Bronchial epithelial cell (primary cell): ENCODE data around the gene EXD1. TPM values are rescaled to one million over a fixed set of nuclear protein-coding genes. Genes with fewer than 3 reads are reported as not detected.
"Not testable (repeated sequence)": the region's sequence is repeated elsewhere in the genome, so short reads cannot be mapped to it uniquely, and the experiment has no call there.

Experiments
- DNase-seq: peaks from one replicate; pipeline ENCODE4 v3.0.0-alpha.2; 2010; ENCODE audit warnings: low read depth
- FAIRE-seq: peaks from 2 replicates; lab custom pipeline; 2011; peaks lifted over from hg19 to GRCh38; lab: Jason Lieb, UNC
- H3K27me3 ChIP-seq: 2 replicates; pipeline ENCODE4 v1.5.1; 2011; ENCODE audit warnings: low read length; ENCODE audit not compliant: control insufficient read depth, insufficient read depth
- H3K36me3 ChIP-seq: 2 replicates; pipeline ENCODE4 v1.5.1; 2011; ENCODE audit warnings: low read length; ENCODE audit not compliant: control insufficient read depth, insufficient read depth
- H3K4me3 ChIP-seq: 2 replicates; pipeline ENCODE4 v1.5.1; 2011; ENCODE audit warnings: mild to moderate bottlenecking, low read depth, low read length, control low read depth
- CTCF ChIP-seq: IDR thresholded peaks from 2 replicates; pipeline ENCODE4 v1.5.1; 2011; ENCODE audit warnings: mild to moderate bottlenecking, moderate library complexity, low read length, control low read depth, inconsistent platforms; ENCODE audit not compliant: insufficient read depth, severe bottlenecking
- total RNA-seq: library from RNA; depleted of rRNA; stranded (reverse); fragments of >200 nt; gene quantifications from 2 replicates; pipeline ENCODE4 v1.2.1, GENCODE V29; 2014

EXD1 gene
- total RNA-seq, 1 donor from 2014 or later: under 0.01 TPM

- no peaks in the 10 kb centered on the region for H3K27me3 ChIP-seq
- H3K36me3 ChIP-seq: peaks cover 6% of the 10 kb centered on the region
- FAIRE-seq (no peak), DNase-seq (no peak)
- no peak overlapping the region for H3K4me3 ChIP-seq
- no peak for TF ChIP-seq CTCF
Observed at GRCh38 chr15:41256103-41256502, 25.5 kb upstream of the EXD1 start.

GRCh38 chr15:41254560-41254959 lies 24.0 kb upstream of the EXD1 start:
- FAIRE-seq: no peak
- Histone ChIP-seq H3K27me3 (no peaks in the 10 kb centered on the region), H3K4me3 (no peak overlapping the region), H3K36me3 (peaks cover 4% of the 10 kb centered on the region)
- DNase-seq: no peak
- TF ChIP-seq CTCF: no peak

- no peak for DNase-seq
- Histone ChIP-seq H3K36me3 (peaks cover 2% of the 10 kb centered on the region), H3K4me3 (no peak overlapping the region), H3K27me3 (no peaks in the 10 kb centered on the region)
- no peak for FAIRE-seq
- TF ChIP-seq CTCF: no peak
Observed at GRCh38 chr15:41251411-41251810, 20.9 kb upstream of the EXD1 start.

- H3K36me3 ChIP-seq, FAIRE-seq, H3K4me3 ChIP-seq, DNase-seq, H3K27me3 ChIP-seq: not testable (repeated sequence)
Observed at GRCh38 chr15:41250745-41251144, 20.2 kb upstream of the EXD1 start.

- no peak for DNase-seq
- FAIRE-seq: no peak
- Histone ChIP-seq H3K27me3 (no peaks in the 10 kb centered on the region), H3K4me3 (no peak overlapping the region), H3K36me3 (peaks cover 7% of the 10 kb centered on the region)
- TF ChIP-seq CTCF: no peak
Observed at GRCh38 chr15:41241221-41241964, 10.8 kb upstream of the EXD1 start.

GRCh38 chr15:41238100-41238499 lies 7.5 kb upstream of the EXD1 start:
- TF ChIP-seq CTCF: no peak
- H3K36me3 ChIP-seq: peaks cover 7% of the 10 kb centered on the region
- no peaks in the 10 kb centered on the region for H3K27me3 ChIP-seq
- DNase-seq (no peak), FAIRE-seq (no peak)
- H3K4me3 ChIP-seq: no peak overlapping the region
